ENCODE measurements around the gene PARP8. TPM values are rescaled to one million over a fixed set of nuclear protein-coding genes. Genes with fewer than 3 reads are reported as not detected.

The PARP8 gene
- total and polyA plus RNA-seq, 12 donors = 0.97 to 14.5 (median 5.2) TPM

GRCh38 chr5:50889790-50890189 lies 223.4 kb downstream of the PARP8 start:
- Histone ChIP-seq H3K27me3 (no peaks in the 10 kb centered on the region), H3K4me1 (no peaks in the 10 kb centered on the region), H3K9me3 (peaks cover 0 to 5% (median 0%) of the 10 kb centered on the region in 11 donors), H3K4me3 (no peak overlapping the region), H3K36me3 (no peaks in the 10 kb centered on the region), H3K27ac (no peak overlapping the region)
- 49 to 64% methylated on average over 2 of the region's 2 CpGs for WGBS, 2 donors
- ATAC-seq (no peak), DNase-seq (no peak)
- intact Hi-C loops (cut with DNase I) = no loop called here
- TF ChIP-seq CTCF (IDR thresholded peaks at IDR 0.05) = no peak

Other genes with a start within 250 kb of the PARP8 start
- gene EMB, start 225.3 kb upstream of the PARP8 start, total RNA-seq = 10 to 100 TPM in 6 of 10 donors, 1 to 10 TPM in 4; 5.2 to 25.0 (median 12.2) TPM
- 1 to 10 TPM in 1 of 2 donors, under 1 TPM in 1; 0.93 to 3.1 TPM for gene EMB, start 225.3 kb upstream of the PARP8 start, polyA plus RNA-seq

Data from heart right ventricle (tissue), 16 donors.